Measurements from ENCODE around the gene NRDE2.

NRDE2 gene

GRCh38 chr14:90308561-90308960, 23.2 kb downstream of the NRDE2 start:
- Histone ChIP-seq H3K4me3 (no peak overlapping the region), H3K9me3 (no peaks in the 10 kb centered on the region), H3K27ac (peak overlapping the region in 1 of 2 donors; percentile 42), H3K4me1 (peaks cover 0 to 15% (median 3%) of the 10 kb centered on the region in 4 donors), H3K27me3 (no peaks in the 10 kb centered on the region), H3K36me3 (peaks cover 27 to 71% (median 43%) of the 10 kb centered on the region in 3 donors)
- TF ChIP-seq, protein P1, sequence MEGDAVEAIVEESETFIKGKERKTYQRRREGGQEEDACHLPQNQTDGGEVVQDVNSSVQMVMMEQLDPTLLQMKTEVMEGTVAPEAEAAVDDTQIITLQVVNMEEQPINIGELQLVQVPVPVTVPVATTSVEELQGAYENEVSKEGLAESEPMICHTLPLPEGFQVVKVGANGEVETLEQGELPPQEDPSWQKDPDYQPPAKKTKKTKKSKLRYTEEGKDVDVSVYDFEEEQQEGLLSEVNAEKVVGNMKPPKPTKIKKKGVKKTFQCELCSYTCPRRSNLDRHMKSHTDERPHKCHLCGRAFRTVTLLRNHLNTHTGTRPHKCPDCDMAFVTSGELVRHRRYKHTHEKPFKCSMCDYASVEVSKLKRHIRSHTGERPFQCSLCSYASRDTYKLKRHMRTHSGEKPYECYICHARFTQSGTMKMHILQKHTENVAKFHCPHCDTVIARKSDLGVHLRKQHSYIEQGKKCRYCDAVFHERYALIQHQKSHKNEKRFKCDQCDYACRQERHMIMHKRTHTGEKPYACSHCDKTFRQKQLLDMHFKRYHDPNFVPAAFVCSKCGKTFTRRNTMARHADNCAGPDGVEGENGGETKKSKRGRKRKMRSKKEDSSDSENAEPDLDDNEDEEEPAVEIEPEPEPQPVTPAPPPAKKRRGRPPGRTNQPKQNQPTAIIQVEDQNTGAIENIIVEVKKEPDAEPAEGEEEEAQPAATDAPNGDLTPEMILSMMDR (IDR thresholded peaks at IDR 0.05), result no peak
- no peak for DNase-seq
- intact Hi-C loops (cut with DNase I; ENCODE audit: low total_unique reads), result loop anchor here (10.0 kb wide), 3 partner anchors 86 to 396 kb away; partner anchors contain the start of gene CALM1

GRCh38 chr14:90305176-90305601, 26.6 kb downstream of the NRDE2 start:
- no peak overlapping the region for H3K27ac ChIP-seq
- H3K27me3 ChIP-seq, result no peaks in the 10 kb centered on the region
- H3K4me1 ChIP-seq, result peaks cover 0 to 38% (median 13%) of the 10 kb centered on the region in 4 donors
- H3K9me3 ChIP-seq, result no peaks in the 10 kb centered on the region
- no peak overlapping the region for H3K4me3 ChIP-seq
- TF ChIP-seq, protein P1 (IDR thresholded peaks at IDR 0.05), result no peak
- intact Hi-C loops (cut with DNase I; ENCODE audit: low total_unique reads), result loop anchor here (10.0 kb wide), 3 partner anchors 90 to 400 kb away; partner anchors contain the start of gene CALM1
- no peak for DNase-seq
- peaks cover 9 to 61% (median 17%) of the 10 kb centered on the region in 3 donors for H3K36me3 ChIP-seq

GRCh38 chr14:90304502-90304901, 27.2 kb downstream of the NRDE2 start:
- peaks cover 2 to 59% (median 16%) of the 10 kb centered on the region in 3 donors for H3K36me3 ChIP-seq
- no peak overlapping the region for H3K27ac ChIP-seq

GRCh38 chr14:90303473-90303872, 28.3 kb downstream of the NRDE2 start:
- Histone ChIP-seq H3K4me1 (peaks cover 0 to 36% (median 13%) of the 10 kb centered on the region in 4 donors), H3K9me3 (no peaks in the 10 kb centered on the region), H3K36me3 (peaks cover 0 to 59% (median 18%) of the 10 kb centered on the region in 3 donors), H3K27ac (peak overlapping the region in 1 of 2 donors; percentile 70), H3K27me3 (no peaks in the 10 kb centered on the region), H3K4me3 (no peak overlapping the region)
- TF ChIP-seq, protein P1 (IDR thresholded peaks at IDR 0.05), result no peak
- intact Hi-C loops (cut with DNase I; ENCODE audit: low total_unique reads), result loop anchor here (5.0 to 10.0 kb wide), 4 partner anchors 91 to 454 kb away; partner anchors contain the start of gene CALM1
- no peak for DNase-seq

More at GRCh38 chr14:90304502-90304901, 27.2 kb downstream of the NRDE2 start:
- TF ChIP-seq, protein P1 (IDR thresholded peaks at IDR 0.05), result no peak
- intact Hi-C loops (cut with DNase I; ENCODE audit: low total_unique reads), result loop anchor here (5.0 to 10.0 kb wide), 4 partner anchors 90 to 453 kb away; partner anchors contain the start of gene CALM1
- Histone ChIP-seq H3K4me1 (peaks cover 0 to 38% (median 13%) of the 10 kb centered on the region in 4 donors), H3K27me3 (no peaks in the 10 kb centered on the region), H3K9me3 (no peaks in the 10 kb centered on the region), H3K4me3 (no peak overlapping the region)
- DNase-seq, result no peak

DNA sequence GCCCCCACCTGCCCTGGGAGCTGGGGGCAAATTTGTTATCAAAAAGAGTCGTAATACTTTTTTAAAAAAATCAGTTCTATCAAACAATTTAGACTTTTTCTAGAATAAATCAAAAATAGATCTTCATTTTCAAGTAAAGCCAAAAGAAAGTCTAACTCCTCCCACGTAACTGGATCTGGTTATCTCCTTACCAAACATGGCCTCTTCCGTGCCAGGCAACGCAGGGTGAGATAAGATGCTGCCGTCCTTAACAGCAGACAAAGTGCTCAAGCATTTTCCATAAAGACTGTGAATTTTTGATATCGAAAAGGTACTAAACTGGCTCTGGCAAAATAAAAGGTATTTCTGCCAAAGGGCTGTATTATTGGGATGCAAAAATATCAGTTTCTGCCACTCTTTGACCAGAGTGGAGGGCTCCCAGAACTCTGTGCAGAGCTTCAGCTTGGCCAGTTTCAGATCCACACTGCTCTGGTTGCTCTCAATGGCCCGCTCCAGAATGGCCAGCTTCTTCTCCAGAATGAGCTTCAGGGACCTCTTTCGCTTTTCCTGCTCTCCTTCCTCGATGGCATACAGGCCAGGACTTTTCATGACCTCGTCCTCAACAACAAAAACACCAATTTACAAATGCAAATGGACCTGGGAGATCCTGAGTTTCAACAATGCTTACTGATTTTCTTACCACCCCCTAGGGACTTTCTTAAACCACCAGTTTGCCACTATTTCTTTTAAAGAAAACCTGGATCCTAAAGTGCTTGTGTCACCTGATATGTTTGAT, 29.0 kb downstream of the NRDE2 start:
- Histone ChIP-seq H3K9me3 (no peaks in the 10 kb centered on the region), H3K4me3 (no peak overlapping the region), H3K27ac (peak overlapping the region; percentile 32 to 70), H3K36me3 (peaks cover 0 to 63% (median 18%) of the 10 kb centered on the region in 3 donors), H3K4me1 (peaks cover 0 to 28% (median 12%) of the 10 kb centered on the region in 4 donors), H3K27me3 (no peaks in the 10 kb centered on the region)
- TF ChIP-seq, protein P1 (IDR thresholded peaks at IDR 0.05), result no peak
- no peak for DNase-seq
- intact Hi-C loops (cut with DNase I; ENCODE audit: low total_unique reads), result loop anchor here (5.0 to 10.0 kb wide), 4 partner anchors 92 to 455 kb away; partner anchors contain the start of gene CALM1

Data from tibial artery (tissue), 4 donors.